Naive B cell (primary cell): Measurements from ENCODE around the gene PI4K2B. TPM values are rescaled to one million over a fixed set of nuclear protein-coding genes. Genes with fewer than 3 reads are reported as not detected.
A peak's percentile ranks its signal among the peaks of the same experiment; 100 is the strongest.
"Not testable (repeated sequence)": the region's sequence is repeated elsewhere in the genome, so short reads cannot be mapped to it uniquely, and the experiment has no call there.

Experiments
- ATAC-seq, 2 donors: fragments of 150-1000 bp; cut with Tn5 transposase; 2 replicates each; pipeline ENCODE4 v1.10.0; 2021; ENCODE audit warnings: low read depth in 2 of 2, mild to moderate bottlenecking in 2 of 2, moderate library complexity in 2 of 2
- DNase-seq: peaks from one replicate; pipeline ENCODE4 v3.0.0; 2022
- H3K27ac Mint-ChIP-seq, 6 donors: one replicate each; pipeline ENCODE4 v1.8.0; 2020 to 2022; ENCODE audit warnings: mild to moderate bottlenecking in 6 of 6, mixed read lengths in 6 of 6, moderate library complexity in 5 of 6, inconsistent platforms in 2 of 6
- H3K27me3 Mint-ChIP-seq, 3 donors: one replicate each; pipeline ENCODE4 v1.8.0; 2021 to 2022; ENCODE audit warnings: mixed read lengths in 3 of 3, mild to moderate bottlenecking in 1 of 3
- H3K36me3 Mint-ChIP-seq, 2 donors: one replicate each; pipeline ENCODE4 v1.8.0; 2020 to 2022; ENCODE audit warnings: mixed read lengths in 2 of 2, inconsistent platforms in 1 of 2, mild to moderate bottlenecking in 1 of 2
- H3K4me1 Mint-ChIP-seq, 3 donors: one replicate each; pipeline ENCODE4 v1.8.0; 2020 to 2022; ENCODE audit warnings: mixed read lengths in 3 of 3, inconsistent platforms in 1 of 3, mild to moderate bottlenecking in 1 of 3, moderate library complexity in 1 of 3
- H3K4me3 Mint-ChIP-seq, 8 donors: one replicate each; pipeline ENCODE4 v1.8.0; 2020 to 2022; ENCODE audit warnings: mild to moderate bottlenecking in 8 of 8, mixed read lengths in 8 of 8, moderate library complexity in 8 of 8, inconsistent platforms in 2 of 8
- H3K9me3 Mint-ChIP-seq, 7 donors: one replicate each; pipeline ENCODE4 v1.8.0; 2020 to 2022; ENCODE audit warnings: mixed read lengths in 7 of 7, mild to moderate bottlenecking in 5 of 7, inconsistent platforms in 2 of 7, moderate library complexity in 1 of 7
- polyA plus RNA-seq, 6 donors: library from polyadenylated mRNA; unstranded; fragments of 300-500 nt; fragmentation: Illumina TruSeq; gene quantifications; one replicate each; pipeline ENCODE4 v1.2.3, GENCODE V29; 2021; ENCODE audit warnings: low read depth in 6 of 6

PI4K2B gene
- polyA plus RNA-seq, 6 donors from 2014 or later: 8.0 to 10.8 (median 9.2) TPM

DNA sequence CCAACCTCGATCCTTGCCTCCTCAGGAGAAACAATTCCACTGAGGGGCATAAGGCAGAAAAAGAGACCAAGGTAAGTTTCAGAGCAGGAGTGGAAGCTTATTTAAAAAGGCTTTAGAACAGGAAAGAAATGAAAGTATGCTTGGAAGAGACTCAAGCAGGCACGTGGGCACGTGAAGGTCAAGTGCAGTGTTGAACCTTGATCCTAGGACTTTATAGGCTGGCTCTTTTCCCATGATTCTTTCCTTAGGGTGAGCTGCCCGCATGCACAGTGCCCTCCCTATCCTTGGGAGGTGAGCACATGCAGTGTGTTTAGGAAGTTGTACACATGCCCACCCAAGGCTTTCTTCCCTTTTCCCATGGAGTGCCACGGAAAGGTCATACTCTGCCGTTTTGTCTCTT lies 4.0 kb upstream of the PI4K2B start:
- Mint-ChIP-seq H3K4me1 (peaks cover 7 to 16% (median 9%) of the 10 kb centered on the region in 3 donors), H3K4me3 (peak overlapping the region in 1 of 8 donors; percentile 22), H3K27me3 (no peaks in the 10 kb centered on the region), H3K36me3 (peaks cover 41% of the 10 kb centered on the region in 2 donors), H3K27ac (no peak overlapping the region), H3K9me3 (peaks cover 10 to 58% (median 48%) of the 10 kb centered on the region in 7 donors)
- no peak for ATAC-seq
- DNase-seq: no peak

DNA sequence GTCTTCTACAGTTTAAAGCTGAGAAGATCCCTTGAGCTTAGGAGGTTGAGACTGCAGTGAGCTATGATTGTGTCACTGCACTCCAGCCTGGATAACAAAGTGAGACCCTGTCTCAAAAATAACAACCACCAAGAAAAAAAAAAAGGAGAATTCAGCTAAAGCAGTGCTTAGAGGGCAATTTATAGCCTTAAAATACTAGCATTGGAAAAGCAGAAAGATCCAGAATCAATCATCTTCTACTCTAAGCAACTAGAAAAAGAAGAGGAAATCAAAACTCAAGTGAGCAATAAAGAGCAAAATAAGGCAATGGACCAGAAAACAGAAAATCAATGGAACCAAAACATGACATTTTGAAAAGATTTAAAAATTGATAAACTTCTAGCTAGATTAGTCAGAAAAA lies 639 bp upstream of the PI4K2B start:
- no peak for DNase-seq
- H3K4me1 Mint-ChIP-seq: peaks cover 25 to 32% (median 25%) of the 10 kb centered on the region in 3 donors
- H3K36me3 Mint-ChIP-seq: peaks cover 21 to 31% of the 10 kb centered on the region in 2 donors
- H3K27me3 Mint-ChIP-seq: no peaks in the 10 kb centered on the region
- H3K9me3 Mint-ChIP-seq: peaks cover 5 to 31% (median 22%) of the 10 kb centered on the region in 7 donors
- peak overlapping the region; percentile 79 to 94 (median 88) for H3K4me3 Mint-ChIP-seq
- no peak for ATAC-seq
- H3K27ac Mint-ChIP-seq: peak overlapping the region; percentile 67 to 94 (median 90)

DNA sequence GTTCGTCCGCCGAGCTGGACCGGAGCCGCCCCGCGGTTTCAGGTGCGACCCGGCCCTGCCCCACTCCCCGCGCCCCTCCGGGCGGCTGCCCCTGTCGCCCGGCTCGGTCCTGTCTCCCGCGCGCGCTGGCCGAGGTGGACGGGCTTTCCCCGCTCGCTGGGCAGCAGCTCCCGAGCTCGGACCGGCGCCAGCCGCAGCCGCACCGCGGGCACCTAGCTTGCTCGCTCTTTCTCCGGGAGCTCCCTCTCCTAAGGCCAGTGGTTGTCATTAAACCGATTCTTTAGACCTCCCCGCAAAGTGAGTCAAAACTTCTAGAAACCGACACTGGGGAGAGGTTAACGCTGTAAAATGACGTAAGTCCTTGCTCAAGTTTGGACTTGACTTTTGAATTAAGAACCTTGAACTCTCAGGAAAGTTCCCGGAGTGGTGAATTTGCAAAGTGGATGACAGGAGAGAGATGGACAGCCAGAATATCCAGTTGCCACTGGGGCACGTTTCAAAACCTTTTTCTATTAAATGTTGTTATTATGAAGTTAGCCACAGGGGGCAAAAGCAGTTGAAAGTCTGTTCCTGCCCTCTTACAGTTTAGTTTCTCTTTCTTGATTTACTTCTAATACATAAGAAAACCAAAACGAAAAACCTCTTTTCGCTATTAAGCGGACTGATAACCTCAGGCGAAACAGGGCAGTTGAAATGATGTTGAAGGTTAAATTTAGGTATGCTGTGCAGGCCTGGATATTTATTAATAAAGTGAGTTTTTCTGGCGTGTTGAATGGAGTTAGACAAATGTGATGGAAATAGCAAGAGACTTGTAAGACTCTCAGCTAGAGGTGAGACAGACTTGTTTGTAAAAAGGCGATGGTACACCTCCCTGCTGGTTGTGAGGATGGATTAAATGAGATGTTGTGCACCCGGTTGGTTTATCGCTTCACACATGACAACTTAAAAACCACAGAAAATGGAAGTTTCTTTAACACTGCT lies 847 bp downstream of the PI4K2B start:
- H3K9me3 Mint-ChIP-seq: peaks cover 2 to 18% (median 10%) of the 10 kb centered on the region in 7 donors
- H3K4me3 Mint-ChIP-seq: peak overlapping the region; percentile 83 to 96 (median 92)
- peak; percentile 46 to 49 for ATAC-seq
- peak; percentile 77 for DNase-seq
- no peaks in the 10 kb centered on the region for H3K27me3 Mint-ChIP-seq
- H3K4me1 Mint-ChIP-seq: peaks cover 28 to 34% (median 31%) of the 10 kb centered on the region in 3 donors
- H3K27ac Mint-ChIP-seq: peak overlapping the region; percentile 90 to 98 (median 96)
- H3K36me3 Mint-ChIP-seq: peaks cover 11 to 18% of the 10 kb centered on the region in 2 donors

DNA sequence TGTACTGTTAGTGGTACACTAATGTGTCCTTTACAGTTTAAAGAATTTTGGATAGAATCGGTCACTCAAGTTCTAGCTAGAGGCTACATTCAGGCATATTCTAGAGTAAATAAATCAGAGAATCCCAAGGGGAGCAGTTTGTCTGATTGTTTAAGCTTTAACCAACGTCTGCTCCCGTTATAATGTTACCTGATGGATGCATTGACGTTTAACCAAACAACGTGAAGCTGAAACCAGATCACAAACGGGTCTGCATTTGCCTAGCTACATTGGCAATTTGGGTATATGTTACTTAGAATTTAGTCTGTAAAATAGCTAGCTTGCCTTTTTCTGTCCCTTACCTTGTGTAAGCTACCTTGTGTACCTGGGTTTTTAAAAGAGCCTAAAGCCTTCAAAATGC lies 1.6 kb downstream of the PI4K2B start:
- ATAC-seq: no peak
- H3K9me3 Mint-ChIP-seq: peaks cover 2 to 18% (median 10%) of the 10 kb centered on the region in 7 donors
- DNase-seq: no peak
- H3K4me3 Mint-ChIP-seq: peak overlapping the region; percentile 83 to 96 (median 92)
- H3K27me3 Mint-ChIP-seq: no peaks in the 10 kb centered on the region
- H3K4me1 Mint-ChIP-seq: peaks cover 35 to 42% (median 38%) of the 10 kb centered on the region in 3 donors
- peak overlapping the region in 5 of 6 donors; percentile 90 to 96 (median 96) for H3K27ac Mint-ChIP-seq
- H3K36me3 Mint-ChIP-seq: peaks cover 11 to 17% of the 10 kb centered on the region in 2 donors

DNA sequence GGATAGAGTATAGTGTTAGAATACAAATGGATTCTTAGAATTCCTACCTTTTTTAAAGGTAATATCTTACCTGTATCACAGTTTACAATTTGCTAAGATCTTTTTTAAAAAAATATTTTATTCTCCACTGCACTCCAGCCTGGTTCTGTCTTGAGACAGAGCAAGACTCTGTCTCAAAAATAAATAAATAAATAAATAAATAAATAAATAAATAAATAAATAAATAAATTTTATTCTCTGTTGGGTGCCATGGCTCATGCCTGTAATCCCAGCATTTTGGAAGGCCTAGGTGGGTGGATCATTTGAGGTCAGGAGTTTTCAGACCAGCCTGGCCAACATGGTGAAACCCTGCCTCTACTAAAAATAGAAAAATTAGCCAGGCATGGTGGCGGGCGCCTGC lies 2.2 kb downstream of the PI4K2B start:
- H3K4me3 Mint-ChIP-seq: peak overlapping the region in 5 of 8 donors; percentile 45 to 96 (median 92)
- peaks cover 0 to 15% (median 6%) of the 10 kb centered on the region in 7 donors for H3K9me3 Mint-ChIP-seq
- not testable (repeated sequence) for H3K27me3 Mint-ChIP-seq, DNase-seq, ATAC-seq
- peak overlapping the region in 2 of 6 donors; percentile 65 to 90 for H3K27ac Mint-ChIP-seq
- peaks cover 42 to 44% (median 42%) of the 10 kb centered on the region in 3 donors for H3K4me1 Mint-ChIP-seq
- peaks cover 8 to 12% of the 10 kb centered on the region in 2 donors for H3K36me3 Mint-ChIP-seq

DNA sequence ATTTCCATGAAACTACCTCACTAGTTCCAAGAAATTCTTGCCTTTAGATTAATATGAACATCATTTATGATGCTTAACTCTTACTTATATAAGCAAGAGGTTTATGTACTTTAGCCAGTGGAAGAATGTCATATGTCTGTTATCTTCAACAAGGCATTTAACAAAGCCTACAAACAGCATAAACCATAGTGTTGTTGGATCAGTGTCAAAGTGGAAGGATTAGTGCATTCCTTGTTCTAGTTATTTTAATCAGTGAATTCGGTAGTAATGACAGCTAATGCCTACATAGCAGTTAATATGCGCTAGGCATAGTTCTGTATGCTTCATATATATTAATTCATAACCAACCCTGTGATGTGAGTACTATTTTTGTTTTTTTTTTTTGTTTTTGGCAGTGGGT lies 3.1 kb downstream of the PI4K2B start:
- DNase-seq: no peak
- H3K4me1 Mint-ChIP-seq: peaks cover 44 to 49% (median 48%) of the 10 kb centered on the region in 3 donors
- peak overlapping the region in 2 of 8 donors; percentile 37 to 72 for H3K4me3 Mint-ChIP-seq
- H3K27ac Mint-ChIP-seq: peak overlapping the region in 2 of 6 donors; percentile 36 to 73
- no peaks in the 10 kb centered on the region for H3K27me3 Mint-ChIP-seq
- H3K36me3 Mint-ChIP-seq: peaks cover 5 to 8% of the 10 kb centered on the region in 2 donors
- H3K9me3 Mint-ChIP-seq: peaks cover 0 to 9% (median 2%) of the 10 kb centered on the region in 7 donors
- ATAC-seq: no peak

DNA sequence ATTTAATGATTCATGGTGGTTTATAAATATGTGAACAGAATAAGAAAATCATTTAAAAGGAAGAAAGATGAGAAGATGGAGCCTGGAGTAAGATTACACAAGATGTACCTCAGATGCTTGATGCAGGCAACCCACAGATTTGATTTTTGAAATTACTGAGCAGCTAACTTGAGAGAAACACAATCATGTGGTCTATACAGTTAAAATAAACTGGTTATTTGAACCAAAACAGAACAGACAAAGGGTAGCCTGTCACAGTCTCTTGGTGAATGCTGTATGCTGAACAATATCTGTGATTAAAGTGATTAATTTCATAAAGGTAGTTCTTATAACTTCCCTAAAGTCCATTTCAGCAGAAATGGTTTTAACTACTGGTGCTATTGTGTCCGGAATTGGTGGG lies 4.2 kb downstream of the PI4K2B start:
- peaks cover 0 to 4% (median 0%) of the 10 kb centered on the region in 7 donors for H3K9me3 Mint-ChIP-seq
- no peaks in the 10 kb centered on the region for H3K27me3 Mint-ChIP-seq
- H3K4me1 Mint-ChIP-seq: peaks cover 44 to 51% (median 46%) of the 10 kb centered on the region in 3 donors

DNA sequence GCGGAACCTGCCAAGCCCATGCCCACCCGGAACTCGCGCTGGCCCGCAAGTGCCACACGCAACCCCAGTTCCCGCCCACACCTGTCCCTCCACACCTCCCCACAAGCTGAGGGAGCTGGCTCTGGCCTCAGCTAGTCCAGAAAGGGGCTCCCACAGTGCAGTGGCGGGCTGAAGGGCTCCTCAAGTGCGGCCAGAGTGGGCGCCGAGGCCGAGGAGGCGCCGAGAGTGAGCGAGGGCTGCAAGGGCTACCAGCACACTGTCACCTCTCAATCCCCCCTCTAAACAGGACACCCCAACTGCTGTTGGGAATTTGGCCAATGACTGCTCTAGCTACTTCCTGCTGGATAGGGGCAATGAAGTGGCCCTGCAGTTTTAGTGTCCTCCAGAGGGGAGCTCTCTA lies 5.7 kb downstream of the PI4K2B start:
- Mint-ChIP-seq H3K4me1 (peaks cover 42 to 59% (median 46%) of the 10 kb centered on the region in 3 donors), H3K4me3 (peak overlapping the region in 1 of 8 donors; percentile 43), H3K9me3 (peaks cover 0 to 10% (median 0%) of the 10 kb centered on the region in 7 donors), H3K27ac (peak overlapping the region in 2 of 6 donors; percentile 37 to 69)
- not testable (repeated sequence) for DNase-seq, H3K27me3 Mint-ChIP-seq, H3K36me3 Mint-ChIP-seq, ATAC-seq

More for the DNA sequence above, 4.2 kb downstream of the PI4K2B start:
- no peak for ATAC-seq
- Mint-ChIP-seq H3K4me3 (peak overlapping the region in 2 of 8 donors; percentile 2 to 32), H3K36me3 (peaks cover 5 to 8% of the 10 kb centered on the region in 2 donors), H3K27ac (peak overlapping the region in 1 of 6 donors; percentile 28)
- no peak for DNase-seq

DNA sequence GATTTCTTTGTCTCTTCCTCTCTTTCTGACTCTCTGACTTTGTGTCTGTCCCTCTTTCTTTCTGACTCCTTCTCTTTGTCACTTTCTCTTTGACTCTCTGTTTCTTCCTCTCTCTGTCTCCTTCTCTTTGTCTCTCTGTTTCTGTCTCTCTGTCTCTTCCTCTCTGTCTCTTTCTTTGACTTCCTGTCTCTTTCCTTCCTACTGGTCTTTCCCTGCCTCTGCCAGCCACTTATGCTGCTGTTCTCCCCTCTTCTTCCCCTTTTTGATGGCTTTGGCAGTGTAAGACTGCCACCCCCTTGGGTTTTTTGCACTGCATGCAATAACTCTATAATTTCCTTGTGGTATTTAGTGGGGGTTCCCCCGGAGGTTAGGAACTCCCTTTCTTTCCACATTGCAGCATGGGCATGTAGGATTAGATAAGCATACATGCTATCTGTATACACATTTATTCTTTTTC lies 6.9 kb downstream of the PI4K2B start:
- Mint-ChIP-seq H3K4me3 (peak overlapping the region; percentile 17 to 84 (median 63)), H3K36me3 (peaks cover 5 to 15% of the 10 kb centered on the region in 2 donors), H3K9me3 (peaks cover 0 to 17% (median 6%) of the 10 kb centered on the region in 7 donors), H3K27ac (peak overlapping the region in 5 of 6 donors; percentile 13 to 72 (median 64)), H3K4me1 (peaks cover 37 to 55% (median 41%) of the 10 kb centered on the region in 3 donors)
- ATAC-seq (peak; percentile 50 to 58), DNase-seq (peak; percentile 53)
- H3K27me3 Mint-ChIP-seq: not testable (repeated sequence)

DNA sequence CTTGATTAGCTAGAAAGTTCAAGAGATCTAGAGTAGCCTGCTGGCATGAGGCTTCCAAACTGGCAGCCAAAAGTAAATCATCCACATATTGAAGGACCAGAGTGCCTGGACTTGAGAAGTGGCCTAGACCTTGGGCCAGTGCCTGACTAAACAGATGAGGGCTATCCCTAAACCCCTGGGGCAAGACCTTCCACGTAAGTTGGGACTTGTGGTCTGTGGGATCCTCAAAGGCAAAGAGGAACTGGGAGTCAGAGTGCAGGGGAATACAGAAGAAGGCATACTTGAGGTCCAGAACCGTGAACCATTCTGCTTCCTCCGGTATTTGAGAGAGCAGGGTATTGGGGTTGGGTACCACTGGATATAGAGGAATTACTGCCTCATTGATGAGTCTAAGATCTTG lies 8.4 kb downstream of the PI4K2B start:
- not testable (repeated sequence) for H3K4me3 Mint-ChIP-seq, ATAC-seq, DNase-seq, H3K27me3 Mint-ChIP-seq
- Mint-ChIP-seq H3K36me3 (peaks cover 5 to 15% of the 10 kb centered on the region in 2 donors), H3K27ac (peak overlapping the region in 1 of 6 donors; percentile 41), H3K9me3 (peaks cover 0 to 19% (median 6%) of the 10 kb centered on the region in 7 donors), H3K4me1 (peaks cover 34 to 57% (median 44%) of the 10 kb centered on the region in 3 donors)

DNA sequence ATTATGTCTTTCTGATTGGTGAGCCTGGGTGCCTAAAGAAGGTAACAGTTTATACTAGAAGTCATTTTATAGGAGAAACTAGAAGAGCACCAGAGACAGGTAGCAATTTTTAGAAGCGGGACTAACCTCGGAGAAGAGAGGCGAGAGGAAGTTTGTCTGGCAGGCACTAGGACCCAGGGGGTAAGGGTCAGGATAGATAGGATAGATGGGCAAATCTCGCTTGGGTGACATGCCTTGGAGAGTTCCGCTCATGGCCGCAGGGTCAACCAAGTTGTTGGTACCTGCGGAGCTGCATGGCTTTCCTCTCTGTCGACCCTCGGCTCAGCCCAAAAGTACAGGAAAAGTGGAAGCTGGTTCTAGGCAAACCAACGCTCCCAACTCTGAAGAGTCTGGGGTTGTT lies 11.3 kb downstream of the PI4K2B start:
- Mint-ChIP-seq H3K4me1 (peaks cover 25 to 57% (median 46%) of the 10 kb centered on the region in 3 donors), H3K9me3 (peaks cover 0 to 22% (median 10%) of the 10 kb centered on the region in 7 donors), H3K27me3 (no peaks in the 10 kb centered on the region), H3K4me3 (no peak overlapping the region), H3K27ac (peak overlapping the region in 1 of 6 donors; percentile 4), H3K36me3 (peaks cover 0 to 7% of the 10 kb centered on the region in 2 donors)
- DNase-seq: no peak
- ATAC-seq: no peak

DNA sequence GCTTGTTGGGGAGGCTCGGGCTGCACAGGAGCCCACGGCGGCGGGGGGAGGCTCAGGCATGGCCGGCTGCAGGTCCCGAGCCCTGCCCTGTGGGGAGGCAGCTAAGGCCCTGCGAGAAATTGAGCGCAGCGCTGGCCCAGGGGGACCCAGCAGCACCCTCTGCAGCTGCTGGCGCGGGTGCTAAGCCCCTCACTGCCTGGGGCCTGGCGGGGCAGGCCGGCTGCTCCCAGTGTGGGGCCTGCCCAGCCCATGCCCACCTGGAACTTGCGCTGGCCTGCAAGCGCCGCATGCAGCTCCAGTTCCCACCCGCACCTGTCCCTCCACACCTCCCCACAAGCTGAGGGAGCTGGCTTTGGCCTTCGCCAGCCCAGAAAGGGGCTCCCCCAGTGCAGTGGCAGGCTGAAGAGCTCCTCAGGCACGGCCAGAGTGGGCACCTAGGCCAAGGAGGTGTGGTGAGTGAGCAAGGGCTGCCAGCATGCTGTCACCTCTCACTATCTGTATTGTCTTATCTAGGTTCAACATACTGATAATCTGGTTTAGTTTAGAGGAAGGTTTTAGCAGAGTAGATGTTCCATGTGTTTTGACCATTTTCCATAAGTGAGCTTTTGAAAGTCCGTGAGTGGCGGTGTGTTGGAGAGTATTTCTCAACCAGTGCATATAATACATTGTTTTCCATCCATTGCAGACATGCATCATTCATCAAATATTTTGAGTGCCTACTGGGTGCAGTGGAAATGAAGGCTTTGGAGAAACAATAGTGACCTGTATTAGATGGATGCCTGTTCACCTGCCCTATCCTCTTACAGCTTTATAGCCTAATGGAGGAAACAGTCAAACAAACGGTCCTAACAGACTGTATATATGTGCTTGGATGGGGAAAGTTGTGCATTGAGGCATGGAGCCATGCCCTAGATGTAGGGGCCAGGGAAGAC lies 13.1 kb downstream of the PI4K2B start:
- peaks cover 31 to 57% (median 49%) of the 10 kb centered on the region in 3 donors for H3K4me1 Mint-ChIP-seq
- H3K27ac Mint-ChIP-seq: peak overlapping the region in 1 of 6 donors; percentile 47
- H3K9me3 Mint-ChIP-seq: peaks cover 0 to 22% (median 10%) of the 10 kb centered on the region in 7 donors

More for the DNA sequence above, 13.1 kb downstream of the PI4K2B start:
- H3K27me3 Mint-ChIP-seq: no peaks in the 10 kb centered on the region
- H3K4me3 Mint-ChIP-seq: no peak overlapping the region
- peaks cover 0 to 7% of the 10 kb centered on the region in 2 donors for H3K36me3 Mint-ChIP-seq
- ATAC-seq: no peak
- DNase-seq: no peak
